GM12874 (cell line): ENCODE measurements around the gene HOXA10.

Source experiments
- TF ChIP-seq, protein P1 (sequence below): IDR thresholded peaks from 2 replicates; pipeline ENCODE4 v1.5.1; 2011; ENCODE audit warnings: low read depth, mild to moderate bottlenecking, control low read depth, low read length, moderate library complexity; ENCODE audit not compliant: insufficient read depth

The HOXA10 gene

DNA sequence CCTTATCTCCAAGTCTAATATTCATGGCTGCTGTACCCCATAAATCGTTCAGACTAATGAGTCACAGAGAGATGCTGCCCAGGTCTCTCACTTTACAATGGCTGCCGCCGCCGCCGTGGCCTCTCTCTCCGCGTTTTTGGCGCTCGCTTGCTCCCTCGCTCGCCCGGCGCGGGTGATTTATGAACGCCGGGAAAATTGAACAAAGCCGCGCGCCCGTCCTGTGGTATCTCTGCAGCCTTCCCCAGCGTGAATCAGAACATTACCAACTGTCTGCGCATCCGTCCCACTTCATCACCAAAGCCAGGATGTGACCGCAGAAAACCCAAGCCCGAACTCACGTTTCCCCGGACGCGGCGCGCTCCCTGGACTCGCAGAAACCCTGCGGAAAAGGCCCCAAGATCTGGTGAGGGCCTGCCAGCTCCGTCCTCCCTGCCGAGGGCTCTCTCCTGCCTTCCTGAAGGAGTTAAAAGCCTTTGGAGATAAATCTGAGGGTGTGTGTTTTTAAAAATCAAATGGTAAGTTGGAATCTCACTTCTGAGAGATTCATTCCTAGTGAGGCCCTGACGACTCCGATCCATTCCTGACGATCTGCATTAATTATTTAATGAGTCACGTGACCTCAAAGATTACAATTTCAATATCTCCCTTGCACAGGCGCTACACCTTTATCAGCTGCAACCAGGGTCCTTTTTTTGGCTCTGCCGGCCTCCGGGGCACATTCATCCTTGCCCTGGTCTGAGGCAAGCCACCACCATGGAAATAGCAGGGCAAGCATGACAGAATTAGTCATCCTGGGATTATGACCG lies 49.8 kb downstream of the HOXA10 start:
- TF ChIP-seq, protein P1, sequence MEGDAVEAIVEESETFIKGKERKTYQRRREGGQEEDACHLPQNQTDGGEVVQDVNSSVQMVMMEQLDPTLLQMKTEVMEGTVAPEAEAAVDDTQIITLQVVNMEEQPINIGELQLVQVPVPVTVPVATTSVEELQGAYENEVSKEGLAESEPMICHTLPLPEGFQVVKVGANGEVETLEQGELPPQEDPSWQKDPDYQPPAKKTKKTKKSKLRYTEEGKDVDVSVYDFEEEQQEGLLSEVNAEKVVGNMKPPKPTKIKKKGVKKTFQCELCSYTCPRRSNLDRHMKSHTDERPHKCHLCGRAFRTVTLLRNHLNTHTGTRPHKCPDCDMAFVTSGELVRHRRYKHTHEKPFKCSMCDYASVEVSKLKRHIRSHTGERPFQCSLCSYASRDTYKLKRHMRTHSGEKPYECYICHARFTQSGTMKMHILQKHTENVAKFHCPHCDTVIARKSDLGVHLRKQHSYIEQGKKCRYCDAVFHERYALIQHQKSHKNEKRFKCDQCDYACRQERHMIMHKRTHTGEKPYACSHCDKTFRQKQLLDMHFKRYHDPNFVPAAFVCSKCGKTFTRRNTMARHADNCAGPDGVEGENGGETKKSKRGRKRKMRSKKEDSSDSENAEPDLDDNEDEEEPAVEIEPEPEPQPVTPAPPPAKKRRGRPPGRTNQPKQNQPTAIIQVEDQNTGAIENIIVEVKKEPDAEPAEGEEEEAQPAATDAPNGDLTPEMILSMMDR: no peak

- TF ChIP-seq, protein P1: no peak
Observed at GRCh38 chr7:27123477-27124053, 50.6 kb downstream of the HOXA10 start.

GRCh38 chr7:27123007-27123476 lies 51.1 kb downstream of the HOXA10 start:
- TF ChIP-seq, protein P1: no peak

DNA sequence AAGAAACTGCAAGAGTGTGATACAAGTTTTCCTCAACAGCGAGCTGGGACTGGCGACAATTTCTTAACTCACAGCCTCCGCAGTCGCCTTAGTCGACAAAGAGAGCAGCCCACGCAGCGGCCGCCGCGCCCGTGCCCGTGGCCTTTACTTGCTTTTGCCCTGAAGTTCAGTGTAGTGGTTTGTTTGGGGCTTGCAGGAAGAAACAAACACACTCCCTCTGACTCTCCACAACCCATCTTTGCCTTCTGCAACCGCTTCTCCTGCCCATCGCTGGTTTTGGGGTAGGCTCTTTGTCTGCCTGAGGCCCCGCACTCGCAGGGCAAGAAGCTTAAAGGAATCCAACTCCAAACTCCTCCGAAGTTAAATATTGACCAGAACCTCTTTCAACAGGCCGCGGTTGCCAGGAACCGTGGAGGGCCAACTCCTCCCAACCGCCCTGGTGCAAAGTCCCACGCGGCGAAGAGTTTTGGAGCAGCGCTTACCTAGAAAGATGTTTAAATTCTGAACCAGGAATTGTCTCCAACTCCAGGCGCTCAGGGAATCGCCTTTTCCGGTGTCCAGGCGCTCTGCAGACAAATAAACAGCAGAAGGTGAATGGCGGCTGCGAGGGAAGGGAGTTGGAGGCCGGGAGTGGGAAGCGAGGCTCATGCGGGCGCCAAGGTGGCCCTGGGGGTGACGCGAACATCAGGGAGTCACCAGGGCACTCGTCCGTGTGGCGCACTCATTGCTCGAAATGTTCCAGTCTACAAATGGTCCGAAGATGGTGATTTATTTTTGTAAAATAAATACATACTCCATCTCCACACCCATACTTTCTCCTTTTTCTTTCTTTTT lies 51.8 kb downstream of the HOXA10 start:
- TF ChIP-seq, protein P1: no peak

DNA sequence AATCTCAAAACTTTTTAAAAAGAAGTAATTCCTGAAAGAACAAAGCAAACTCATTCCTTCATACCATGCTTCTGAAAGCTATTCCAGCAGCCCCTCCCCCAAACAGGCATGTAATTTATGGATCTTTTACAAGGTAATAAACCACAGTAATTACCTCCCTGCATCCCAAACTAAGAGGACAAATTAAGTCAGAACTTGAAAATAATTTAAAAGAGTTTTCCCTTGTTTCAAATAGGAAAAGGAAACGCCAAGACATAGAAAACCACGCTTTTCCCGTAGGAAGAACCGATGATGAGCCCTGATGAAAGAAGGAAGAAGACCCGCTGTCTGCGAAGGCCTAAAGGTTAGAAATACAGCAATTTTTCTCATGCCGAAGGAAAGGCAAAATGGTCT lies 52.4 kb downstream of the HOXA10 start:
- TF ChIP-seq, protein P1: no peak
